ENCODE measurements around the gene TBC1D9B.

DNA sequence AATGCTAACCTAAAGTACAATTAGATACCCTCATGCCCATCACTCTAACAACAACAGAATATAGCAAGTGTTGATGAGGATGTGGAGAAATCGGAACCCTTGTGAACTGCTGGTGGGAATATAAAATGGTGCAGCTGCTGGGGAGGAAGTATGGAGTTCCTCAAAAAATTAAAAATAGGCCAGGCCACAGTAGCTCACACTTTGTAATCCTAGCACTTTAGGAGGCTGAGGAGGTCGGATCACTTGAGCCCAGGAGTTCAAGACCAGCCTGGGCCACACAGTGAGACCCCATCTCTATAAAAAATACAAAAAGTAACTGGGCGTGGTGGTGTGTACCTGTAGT, 31.1 kb downstream of the TBC1D9B start:
- TF ChIP-seq, protein P1, sequence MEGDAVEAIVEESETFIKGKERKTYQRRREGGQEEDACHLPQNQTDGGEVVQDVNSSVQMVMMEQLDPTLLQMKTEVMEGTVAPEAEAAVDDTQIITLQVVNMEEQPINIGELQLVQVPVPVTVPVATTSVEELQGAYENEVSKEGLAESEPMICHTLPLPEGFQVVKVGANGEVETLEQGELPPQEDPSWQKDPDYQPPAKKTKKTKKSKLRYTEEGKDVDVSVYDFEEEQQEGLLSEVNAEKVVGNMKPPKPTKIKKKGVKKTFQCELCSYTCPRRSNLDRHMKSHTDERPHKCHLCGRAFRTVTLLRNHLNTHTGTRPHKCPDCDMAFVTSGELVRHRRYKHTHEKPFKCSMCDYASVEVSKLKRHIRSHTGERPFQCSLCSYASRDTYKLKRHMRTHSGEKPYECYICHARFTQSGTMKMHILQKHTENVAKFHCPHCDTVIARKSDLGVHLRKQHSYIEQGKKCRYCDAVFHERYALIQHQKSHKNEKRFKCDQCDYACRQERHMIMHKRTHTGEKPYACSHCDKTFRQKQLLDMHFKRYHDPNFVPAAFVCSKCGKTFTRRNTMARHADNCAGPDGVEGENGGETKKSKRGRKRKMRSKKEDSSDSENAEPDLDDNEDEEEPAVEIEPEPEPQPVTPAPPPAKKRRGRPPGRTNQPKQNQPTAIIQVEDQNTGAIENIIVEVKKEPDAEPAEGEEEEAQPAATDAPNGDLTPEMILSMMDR (IDR thresholded peaks at IDR 0.05) = no peak
- TF ChIP-seq POLR2A (IDR thresholded peaks at IDR 0.05) = no peak
- no peak for TF ChIP-seq POLR2AphosphoS5 (IDR thresholded peaks at IDR 0.05; ENCODE audit: insufficient read depth in 1 of 2, low read depth in 1 of 2)

Measured in vagina (tissue), 2 donors.